GM12865 (cell line): ENCODE data around the gene SLC6A6.

Experiments used
- DNase-seq: peaks from one replicate; pipeline ENCODE4 v3.0.0; 2010; ENCODE audit warnings: low read depth
- H3K4me3 ChIP-seq: 2 replicates; pipeline ENCODE4 v1.5.1; 2011; ENCODE audit warnings: mild to moderate bottlenecking, low read depth, low read length, control low read depth
- TF ChIP-seq, protein P1 (sequence below): IDR thresholded peaks from 2 replicates; pipeline ENCODE4 v1.5.1; 2011; ENCODE audit warnings: low read length, control low read depth, low read depth, inconsistent platforms; ENCODE audit not compliant: insufficient read depth; ENCODE audit errors: missing control alignments

The SLC6A6 gene

DNA sequence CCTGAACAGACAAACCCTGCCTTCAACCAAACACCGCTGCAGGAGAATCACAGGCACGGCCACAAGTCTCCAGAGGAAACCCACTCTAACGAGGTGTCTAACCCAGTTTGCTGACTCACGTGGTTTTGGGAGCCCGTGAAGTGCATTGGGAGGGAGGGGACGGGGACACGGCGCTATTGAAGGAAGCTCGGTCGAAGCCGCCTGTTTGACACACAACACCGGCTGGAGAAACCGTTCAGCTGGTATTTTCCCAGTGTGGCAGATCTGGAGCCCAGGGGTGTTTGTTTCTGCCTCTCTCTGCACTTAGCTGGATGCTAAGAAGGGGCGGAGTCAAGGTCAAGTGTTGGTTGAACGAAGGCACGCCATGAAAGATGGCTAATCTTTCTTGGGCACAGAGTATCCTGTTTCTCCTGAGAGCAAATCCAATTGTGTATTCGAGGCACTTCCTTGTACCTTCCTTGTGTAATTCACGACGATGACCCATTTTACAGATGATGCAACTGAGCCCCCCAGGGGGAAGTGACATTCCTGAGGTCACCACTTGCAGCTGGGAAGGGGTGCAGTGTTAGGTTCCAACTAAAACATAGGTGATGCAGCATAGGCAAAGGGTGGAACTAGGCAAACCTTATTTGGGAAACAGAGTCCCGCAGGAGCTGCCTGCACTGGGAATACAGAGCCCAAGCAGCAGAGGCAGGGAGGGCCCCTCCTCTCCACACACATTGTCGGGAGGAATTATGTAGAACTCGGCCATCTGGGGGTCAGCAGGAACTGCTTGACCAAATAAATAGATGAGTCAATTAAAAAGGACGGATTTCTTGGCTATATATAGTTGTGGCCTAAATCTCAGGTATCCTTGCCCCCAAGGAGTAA, 22.5 kb downstream of the SLC6A6 start:
- TF ChIP-seq, protein P1, sequence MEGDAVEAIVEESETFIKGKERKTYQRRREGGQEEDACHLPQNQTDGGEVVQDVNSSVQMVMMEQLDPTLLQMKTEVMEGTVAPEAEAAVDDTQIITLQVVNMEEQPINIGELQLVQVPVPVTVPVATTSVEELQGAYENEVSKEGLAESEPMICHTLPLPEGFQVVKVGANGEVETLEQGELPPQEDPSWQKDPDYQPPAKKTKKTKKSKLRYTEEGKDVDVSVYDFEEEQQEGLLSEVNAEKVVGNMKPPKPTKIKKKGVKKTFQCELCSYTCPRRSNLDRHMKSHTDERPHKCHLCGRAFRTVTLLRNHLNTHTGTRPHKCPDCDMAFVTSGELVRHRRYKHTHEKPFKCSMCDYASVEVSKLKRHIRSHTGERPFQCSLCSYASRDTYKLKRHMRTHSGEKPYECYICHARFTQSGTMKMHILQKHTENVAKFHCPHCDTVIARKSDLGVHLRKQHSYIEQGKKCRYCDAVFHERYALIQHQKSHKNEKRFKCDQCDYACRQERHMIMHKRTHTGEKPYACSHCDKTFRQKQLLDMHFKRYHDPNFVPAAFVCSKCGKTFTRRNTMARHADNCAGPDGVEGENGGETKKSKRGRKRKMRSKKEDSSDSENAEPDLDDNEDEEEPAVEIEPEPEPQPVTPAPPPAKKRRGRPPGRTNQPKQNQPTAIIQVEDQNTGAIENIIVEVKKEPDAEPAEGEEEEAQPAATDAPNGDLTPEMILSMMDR: no peak
- no peak overlapping the region for H3K4me3 ChIP-seq
- peak; percentile 43 for DNase-seq

DNA sequence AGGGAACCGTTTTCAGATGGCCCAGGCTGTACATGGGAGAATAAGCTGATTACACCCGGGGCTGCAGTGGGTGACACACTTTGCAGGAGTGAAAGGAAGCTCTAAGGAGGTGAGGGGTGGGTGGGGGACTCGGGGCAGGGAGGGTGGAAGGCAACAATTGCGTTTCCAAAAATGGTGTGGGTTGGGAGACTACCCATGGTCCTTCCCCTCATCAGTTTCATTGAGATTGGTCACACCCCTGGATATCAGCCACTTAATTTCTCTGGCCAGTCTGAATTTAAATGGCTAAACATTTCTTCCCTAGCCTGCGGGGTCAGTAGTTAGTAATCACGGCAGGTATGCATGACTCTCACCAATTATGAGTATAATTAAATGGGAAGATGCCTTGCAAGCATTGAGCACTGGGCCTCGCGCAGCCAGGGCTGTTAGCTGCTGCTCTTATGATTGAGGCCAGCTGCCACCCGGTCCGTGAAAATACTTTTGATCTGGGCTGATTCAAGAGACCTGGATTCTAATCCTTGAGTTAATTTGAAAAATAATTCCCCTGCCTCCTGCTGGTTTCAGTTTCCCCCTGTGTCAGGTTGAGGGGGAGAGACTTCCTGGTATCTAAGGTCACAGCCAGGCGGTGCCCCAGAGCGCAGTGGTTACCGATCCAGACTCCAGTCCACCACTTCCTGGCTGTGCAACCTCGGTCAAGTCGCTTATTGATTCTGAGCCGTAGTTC, 23.3 kb downstream of the SLC6A6 start:
- peak; percentile 84 for DNase-seq
- peak overlapping the region; percentile 11; the same call in 1 of the 2 replicates for H3K4me3 ChIP-seq
- TF ChIP-seq, protein P1: peak; percentile 19

DNA sequence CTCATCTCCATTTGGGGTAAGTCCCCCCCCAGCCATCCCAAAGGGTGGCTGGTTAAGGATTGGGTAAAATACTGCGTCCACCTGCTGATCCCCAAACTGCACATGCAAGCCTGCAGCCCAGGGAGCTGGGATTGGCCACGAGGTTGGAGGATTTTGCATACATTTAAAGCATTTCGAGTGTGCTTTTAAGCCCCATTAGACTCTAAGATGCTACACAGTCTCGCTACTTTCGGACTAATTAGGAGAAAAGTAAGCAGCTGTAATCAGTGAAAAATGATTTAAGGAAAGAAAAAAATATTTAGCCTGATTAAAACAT, 23.9 kb downstream of the SLC6A6 start:
- DNase-seq: no peak
- no peak overlapping the region for H3K4me3 ChIP-seq
- TF ChIP-seq, protein P1: no peak

DNA sequence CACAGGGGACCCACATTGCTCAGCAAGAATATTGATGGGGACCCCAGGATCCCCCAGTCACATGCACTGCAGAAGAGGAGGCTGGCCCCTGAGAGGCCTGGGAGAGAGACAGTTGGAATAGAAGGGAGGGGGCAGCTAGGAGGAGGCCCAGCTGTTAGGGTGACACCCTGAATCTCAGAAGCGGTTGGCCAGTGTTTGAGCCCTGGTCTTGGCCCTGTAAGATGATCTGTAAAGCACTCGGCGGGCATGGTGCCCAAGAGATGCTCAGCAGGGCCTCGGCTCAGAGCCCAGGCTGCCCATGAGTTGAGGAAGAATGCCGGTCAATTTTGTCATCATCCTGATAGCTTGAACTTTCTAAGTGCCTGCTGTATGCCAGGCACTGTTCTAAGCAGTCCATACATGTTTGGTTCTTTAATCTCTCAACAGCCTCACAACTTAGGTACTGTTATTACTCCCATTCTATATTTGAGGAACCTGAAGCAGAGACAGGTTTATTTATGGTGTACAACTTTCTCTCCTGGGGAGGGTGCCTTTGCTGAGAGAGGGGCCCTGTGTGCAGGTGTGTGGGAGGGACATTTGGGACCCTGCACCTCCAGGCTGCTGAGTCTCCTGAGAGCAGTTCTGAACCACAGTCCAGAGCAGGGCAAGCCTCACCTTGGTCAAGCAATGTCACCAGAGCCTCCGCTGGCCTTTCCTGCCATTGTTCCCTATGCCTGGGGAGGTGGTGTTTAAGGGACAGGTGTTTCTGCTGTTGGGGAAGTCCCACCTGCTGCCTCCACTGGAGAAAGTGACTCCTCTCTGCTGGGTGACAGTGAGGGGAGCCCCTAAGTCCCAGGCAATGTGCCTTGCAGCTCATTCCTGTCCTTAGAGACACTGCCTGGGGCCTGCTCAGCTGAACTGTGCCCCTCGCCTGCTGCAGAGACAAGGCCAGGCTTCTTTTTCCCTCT, 26.0 kb downstream of the SLC6A6 start:
- H3K4me3 ChIP-seq: no peak overlapping the region
- peak; percentile 38 for DNase-seq
- TF ChIP-seq, protein P1: no peak

DNA sequence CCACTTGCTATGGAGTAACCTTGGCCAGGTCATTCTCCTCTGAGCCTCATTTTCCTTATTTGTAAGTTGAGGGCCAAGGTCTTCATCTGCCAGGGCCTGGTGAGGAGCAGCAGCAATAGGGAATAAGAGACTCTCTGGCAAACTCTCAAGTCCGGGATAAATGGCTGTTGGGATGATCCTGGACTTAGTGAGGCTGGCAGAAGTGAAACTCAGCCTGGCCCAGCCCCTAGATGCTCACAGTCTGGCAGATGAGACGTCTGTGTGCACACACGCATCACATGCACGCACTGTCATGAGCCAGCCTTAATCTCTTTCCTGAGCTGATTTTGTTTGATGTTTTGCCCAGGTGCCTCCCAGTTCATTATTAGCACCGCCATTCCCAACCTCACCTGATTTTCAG, 26.8 kb downstream of the SLC6A6 start:
- H3K4me3 ChIP-seq: no peak overlapping the region
- TF ChIP-seq, protein P1: no peak
- DNase-seq: no peak

DNA sequence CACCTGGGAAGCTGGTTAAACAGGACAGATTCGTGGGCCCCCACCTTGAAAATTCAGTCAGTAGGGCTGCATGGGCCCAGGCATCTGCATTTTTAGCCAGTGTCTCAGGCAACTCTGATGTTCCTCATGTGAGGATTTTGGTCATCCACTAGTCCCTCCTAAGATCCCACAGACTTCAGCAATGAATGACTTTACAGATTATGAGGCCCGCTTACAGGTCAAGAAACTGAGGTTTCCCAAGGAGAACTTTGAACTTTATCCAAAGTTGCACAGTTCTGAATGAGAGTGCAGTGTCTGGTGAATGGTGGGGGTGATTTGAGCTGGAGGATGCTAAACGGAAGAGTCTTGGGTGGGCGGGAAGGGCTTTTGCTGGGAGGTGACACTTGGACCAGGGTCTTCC, 27.2 kb downstream of the SLC6A6 start:
- TF ChIP-seq, protein P1: no peak
- DNase-seq: no peak
- no peak overlapping the region for H3K4me3 ChIP-seq
